Measurements from ENCODE around the gene FADS2.
A peak's percentile ranks its signal among the peaks of the same experiment; 100 is the strongest.

The FADS2 gene

GRCh38 chr11:61827571-61828378 lies at the start of gene FADS2:
Gene FADS2, plus strand, starts transcription at chr11:61828300. Its CDS starts 91 bp downstream, at chr11:61828391.
- H3K4me3 ChIP-seq (ENCODE audit: low read depth, low read length) = peak within 1 kb of the TSS; percentile 90
- TF ChIP-seq CTCF (IDR thresholded peaks at IDR 0.05; ENCODE audit: low read depth, low read length, missing control alignments) = no peak
- in situ Hi-C loops (cut with HindIII; ENCODE audit: low sequenced_read_pairs) = no loop called here
- DNase-seq (ENCODE audit: low read depth) = peak; percentile 57

DNA sequence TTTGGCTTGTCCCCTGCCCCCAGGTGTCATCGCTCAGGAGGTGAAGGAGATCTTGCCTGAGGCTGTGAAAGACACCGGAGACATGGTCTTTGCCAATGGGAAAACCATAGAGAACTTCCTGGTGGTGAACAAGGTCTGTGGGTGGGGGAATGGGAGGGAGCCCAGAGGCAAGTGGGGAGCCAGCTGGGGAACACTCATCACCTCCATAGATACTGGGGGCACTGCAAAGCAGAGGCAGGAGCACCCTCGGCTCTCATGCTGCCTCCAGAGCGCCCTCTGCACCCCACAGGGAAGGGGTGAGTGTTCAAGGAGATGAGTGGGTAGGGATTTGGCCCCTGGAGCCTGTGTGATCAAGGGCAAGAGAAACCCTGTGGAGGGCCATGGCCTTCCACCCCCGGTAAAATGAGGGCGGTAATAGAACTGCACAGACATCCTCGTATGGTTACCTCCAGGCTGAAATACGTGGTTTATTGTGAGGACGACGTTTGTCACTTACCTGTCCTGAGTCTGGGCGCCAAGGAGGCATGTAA lies 49.7 kb upstream of the FADS2 start:
- no peak for TF ChIP-seq CTCF (IDR thresholded peaks at IDR 0.05; ENCODE audit: low read depth, low read length, missing control alignments)
- in situ Hi-C loops (cut with HindIII; ENCODE audit: low sequenced_read_pairs) = no loop called here

GRCh38 chr11:61778920-61779650 lies 49.0 kb upstream of the FADS2 start:
- no peak overlapping the region for H3K4me3 ChIP-seq (ENCODE audit: low read depth, low read length)
- DNase-seq (ENCODE audit: low read depth) = no peak
- in situ Hi-C loops (cut with HindIII; ENCODE audit: low sequenced_read_pairs) = no loop called here
- no peak for TF ChIP-seq CTCF (IDR thresholded peaks at IDR 0.05; ENCODE audit: low read depth, low read length, missing control alignments)

More for the DNA sequence above, 49.7 kb upstream of the FADS2 start:
- DNase-seq (ENCODE audit: low read depth) = no peak
- no peak overlapping the region for H3K4me3 ChIP-seq (ENCODE audit: low read depth, low read length)

DNA sequence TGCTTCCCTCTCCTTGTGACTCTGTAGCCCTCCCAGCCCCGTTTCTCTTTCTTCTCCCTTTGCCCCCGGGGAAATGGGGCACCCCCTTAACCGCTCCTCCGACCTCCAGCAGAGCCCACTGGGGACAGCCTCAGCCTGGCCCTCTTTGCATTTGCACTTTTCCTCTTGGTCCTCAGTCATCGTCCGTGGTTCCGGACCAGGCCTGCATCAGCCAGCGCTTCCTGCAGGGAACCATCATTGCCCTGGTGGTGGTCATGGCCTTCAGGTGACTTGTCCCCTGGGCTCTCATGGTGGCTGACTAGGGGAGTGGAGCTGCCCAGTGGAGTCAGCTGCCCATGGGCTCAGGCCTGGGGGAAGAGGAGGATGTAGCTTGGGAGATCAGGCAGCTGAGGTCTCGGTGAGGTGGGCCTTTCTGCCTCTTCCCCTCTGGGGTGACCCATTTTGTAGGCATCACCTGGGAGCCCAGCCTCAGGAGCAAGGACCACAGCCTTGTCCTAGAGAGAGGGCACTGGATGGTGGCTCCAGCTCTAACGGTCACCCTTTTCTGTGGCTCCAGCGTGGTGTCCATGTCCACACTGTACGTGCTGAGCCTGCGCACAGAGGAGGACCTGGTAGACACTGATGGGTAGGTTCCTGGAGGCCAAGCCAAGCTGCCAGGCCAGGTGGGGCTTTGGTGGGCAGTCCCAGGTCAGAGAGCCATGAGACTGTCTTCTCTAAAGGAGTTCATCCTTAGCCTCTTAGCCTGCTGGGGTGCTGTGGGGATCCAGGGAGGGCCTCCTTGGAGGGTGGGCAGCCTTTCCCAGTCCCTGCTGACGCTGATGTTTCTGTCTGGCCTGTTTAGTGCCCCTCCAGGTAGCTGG lies 48.2 kb upstream of the FADS2 start:
- TF ChIP-seq CTCF (IDR thresholded peaks at IDR 0.05; ENCODE audit: low read depth, low read length, missing control alignments) = no peak
- no peak overlapping the region for H3K4me3 ChIP-seq (ENCODE audit: low read depth, low read length)
- in situ Hi-C loops (cut with HindIII; ENCODE audit: low sequenced_read_pairs) = no loop called here
- no peak for DNase-seq (ENCODE audit: low read depth)

DNA sequence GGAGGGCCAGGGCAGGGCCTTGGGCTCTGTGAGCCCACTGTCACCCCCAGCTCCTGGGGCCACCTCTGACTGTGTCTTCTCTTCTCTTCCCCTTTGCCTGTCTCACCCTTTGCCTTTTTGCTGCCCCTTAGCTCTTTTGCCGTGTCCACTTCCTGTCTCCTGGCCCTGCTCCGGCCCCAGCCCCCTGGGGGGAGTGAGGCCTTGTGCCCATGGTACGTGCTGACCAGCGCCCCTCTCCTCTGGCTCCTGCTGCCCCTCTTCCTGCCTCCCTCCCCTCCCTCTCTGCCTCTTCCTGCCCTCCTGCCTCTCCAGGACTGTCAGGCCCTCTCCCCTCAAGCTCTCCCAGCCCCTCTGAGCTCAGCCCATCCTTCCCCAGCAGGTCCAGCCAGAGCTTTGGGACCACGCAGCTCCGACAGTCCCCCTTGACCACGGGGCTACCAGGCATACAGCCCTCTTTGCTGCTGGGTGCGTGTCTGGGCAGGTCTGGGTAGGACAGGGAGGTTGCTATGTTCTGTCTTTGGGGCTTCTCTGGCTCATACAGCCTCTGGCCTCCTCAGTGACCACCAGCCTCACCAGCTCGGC lies 47.4 kb upstream of the FADS2 start:
- DNase-seq (ENCODE audit: low read depth) = no peak
- in situ Hi-C loops (cut with HindIII; ENCODE audit: low sequenced_read_pairs) = no loop called here
- no peak for TF ChIP-seq CTCF (IDR thresholded peaks at IDR 0.05; ENCODE audit: low read depth, low read length, missing control alignments)
- H3K4me3 ChIP-seq (ENCODE audit: low read depth, low read length) = no peak overlapping the region
